IgD-negative memory B cell (primary cell): ENCODE data around the gene DSCAM. TPM values are rescaled to one million over a fixed set of nuclear protein-coding genes. Genes with fewer than 3 reads are reported as not detected.
"Not testable (repeated sequence)": the region's sequence is repeated elsewhere in the genome, so short reads cannot be mapped to it uniquely, and the experiment has no call there.

Experiments
- H3K27ac Mint-ChIP-seq, 3 donors: one replicate each; pipeline ENCODE4 v1.8.0; 2020 to 2022; ENCODE audit warnings: mild to moderate bottlenecking in 3 of 3, mixed read lengths in 3 of 3, moderate library complexity in 1 of 3
- H3K27me3 Mint-ChIP-seq: one replicate; pipeline ENCODE4 v1.8.0; 2021; ENCODE audit warnings: mixed read lengths
- H3K36me3 Mint-ChIP-seq: one replicate; pipeline ENCODE4 v1.8.0; 2020; ENCODE audit warnings: mild to moderate bottlenecking, mixed read lengths
- H3K4me1 Mint-ChIP-seq, 3 donors: one replicate each; pipeline ENCODE4 v1.8.0; 2020 to 2022; ENCODE audit warnings: mixed read lengths in 3 of 3, mild to moderate bottlenecking in 1 of 3
- H3K4me3 Mint-ChIP-seq, 4 donors: one replicate each; pipeline ENCODE4 v1.8.0; 2020 to 2022; ENCODE audit warnings: mild to moderate bottlenecking in 4 of 4, mixed read lengths in 4 of 4, moderate library complexity in 3 of 4
- H3K9me3 Mint-ChIP-seq, 3 donors: one replicate each; pipeline ENCODE4 v1.8.0; 2020 to 2021; ENCODE audit warnings: mixed read lengths in 3 of 3, mild to moderate bottlenecking in 1 of 3
- polyA plus RNA-seq: library from polyadenylated mRNA; unstranded; fragments of 300-500 nt; fragmentation: Illumina TruSeq; gene quantifications from one replicate; pipeline ENCODE4 v1.2.3, GENCODE V29; 2021

The DSCAM gene
- polyA plus RNA-seq, 1 donor from 2014 or later: not detected

DNA sequence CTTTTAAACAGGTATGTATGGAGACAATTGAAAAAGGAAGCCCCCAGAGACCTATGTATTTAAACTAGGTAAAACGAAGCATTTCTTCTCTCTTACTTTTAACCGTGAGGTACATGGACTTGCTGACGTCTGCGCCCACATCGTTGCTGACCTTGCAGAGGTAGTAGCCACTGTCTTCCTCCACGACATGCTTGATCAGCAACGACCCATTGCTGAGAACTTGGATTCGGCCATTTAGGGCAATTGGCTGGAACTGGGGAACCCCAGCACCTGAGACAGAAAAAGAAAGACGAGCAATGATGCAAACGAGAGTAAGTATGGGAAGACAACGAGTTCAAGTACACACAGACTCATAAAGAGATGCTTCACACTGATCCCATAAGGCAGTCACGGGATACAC is 571.0 kb downstream of the DSCAM start:
- H3K27me3 Mint-ChIP-seq: no peaks in the 10 kb centered on the region
- H3K9me3 Mint-ChIP-seq: peaks cover 0 to 4% (median 2%) of the 10 kb centered on the region in 3 donors
- peaks cover 0 to 2% (median 0%) of the 10 kb centered on the region in 3 donors for H3K4me1 Mint-ChIP-seq
- no peak overlapping the region for H3K27ac Mint-ChIP-seq
- no peaks in the 10 kb centered on the region for H3K36me3 Mint-ChIP-seq
- no peak overlapping the region for H3K4me3 Mint-ChIP-seq

DNA sequence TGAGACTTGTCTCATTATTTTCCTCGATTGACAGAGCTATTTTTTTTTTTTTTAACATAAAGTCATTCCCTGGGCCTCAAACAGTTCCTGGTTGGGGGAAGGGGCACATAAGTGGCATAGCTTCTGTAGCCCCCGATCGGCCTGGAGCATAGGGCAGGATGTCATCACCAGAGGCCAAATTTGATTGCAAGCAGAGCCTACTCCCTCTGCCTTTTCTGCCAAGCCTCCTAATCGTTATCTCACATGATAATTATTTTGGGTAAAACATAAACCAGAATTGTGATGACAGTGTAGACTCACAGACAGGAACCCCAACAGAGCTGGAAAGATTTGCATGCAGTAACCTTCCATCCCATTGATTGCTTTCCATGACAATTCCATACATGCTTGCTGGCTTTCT is 574.9 kb downstream of the DSCAM start:
- no peak overlapping the region for H3K27ac Mint-ChIP-seq
- peaks cover 0 to 4% (median 2%) of the 10 kb centered on the region in 3 donors for H3K9me3 Mint-ChIP-seq
- H3K4me1 Mint-ChIP-seq: peaks cover 0 to 2% (median 0%) of the 10 kb centered on the region in 3 donors

GRCh38 chr21:40271164-40271563 is 575.8 kb downstream of the DSCAM start:
- Mint-ChIP-seq H3K4me3 (no peak overlapping the region), H3K27me3 (no peaks in the 10 kb centered on the region), H3K27ac (no peak overlapping the region), H3K9me3 (peaks cover 0 to 6% (median 2%) of the 10 kb centered on the region in 3 donors), H3K4me1 (peaks cover 0 to 2% (median 0%) of the 10 kb centered on the region in 3 donors), H3K36me3 (no peaks in the 10 kb centered on the region)

More for the DNA sequence above, 574.9 kb downstream of the DSCAM start:
- Mint-ChIP-seq H3K27me3 (no peaks in the 10 kb centered on the region), H3K36me3 (no peaks in the 10 kb centered on the region), H3K4me3 (no peak overlapping the region)

DNA sequence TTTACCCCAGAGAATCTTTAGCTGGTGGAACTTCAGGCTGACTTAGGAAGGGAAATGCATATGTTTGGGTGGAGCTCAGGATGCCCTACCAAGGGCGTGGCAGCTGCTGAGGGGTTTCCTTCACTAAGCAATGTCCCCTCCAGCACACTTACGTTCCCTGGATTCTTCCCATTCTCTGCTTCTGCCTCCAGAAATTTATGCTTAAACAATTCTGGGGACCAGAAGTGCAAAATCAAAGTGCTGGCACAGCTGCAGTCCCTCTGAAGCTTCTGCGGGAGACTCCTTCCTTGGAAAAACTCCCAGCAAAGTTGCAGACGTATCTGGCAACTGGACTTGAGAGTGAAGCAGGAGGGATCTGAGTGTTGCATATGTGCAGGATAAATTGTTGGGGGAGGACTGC is 576.9 kb downstream of the DSCAM start:
- Mint-ChIP-seq H3K36me3 (no peaks in the 10 kb centered on the region), H3K4me3 (no peak overlapping the region), H3K4me1 (no peaks in the 10 kb centered on the region), H3K27me3 (no peaks in the 10 kb centered on the region), H3K9me3 (peaks cover 0 to 7% (median 2%) of the 10 kb centered on the region in 3 donors), H3K27ac (no peak overlapping the region)

- Mint-ChIP-seq H3K4me1 (no peaks in the 10 kb centered on the region), H3K36me3 (no peaks in the 10 kb centered on the region), H3K27me3 (no peaks in the 10 kb centered on the region), H3K9me3 (peaks cover 0 to 6% (median 2%) of the 10 kb centered on the region in 3 donors), H3K27ac (no peak overlapping the region), H3K4me3 (no peak overlapping the region)
Observed at GRCh38 chr21:40269239-40269638, 577.7 kb downstream of the DSCAM start.

DNA sequence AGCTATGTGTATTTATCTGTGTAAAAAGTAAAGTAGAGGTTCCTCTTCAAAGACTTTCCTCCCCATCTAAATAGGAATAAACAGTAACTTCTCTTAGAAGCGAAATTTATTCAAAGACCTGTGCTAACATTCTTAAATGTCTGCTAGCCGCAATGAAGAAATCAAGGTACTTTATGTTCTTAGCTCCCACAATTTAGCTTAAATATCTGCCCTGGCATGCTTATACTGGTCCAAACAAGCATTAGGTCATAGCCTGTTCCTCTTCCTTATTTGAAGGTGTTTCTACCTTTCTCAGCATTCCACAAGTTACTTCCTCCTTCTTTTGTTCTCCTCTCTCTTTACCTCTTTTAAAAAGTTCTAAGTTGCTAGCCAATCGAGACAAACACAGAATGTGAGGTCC is 588.5 kb downstream of the DSCAM start:
- not testable (repeated sequence) for H3K4me1 Mint-ChIP-seq, H3K4me3 Mint-ChIP-seq, H3K27me3 Mint-ChIP-seq, H3K36me3 Mint-ChIP-seq, H3K27ac Mint-ChIP-seq, H3K9me3 Mint-ChIP-seq

GRCh38 chr21:40257342-40257741 is 589.6 kb downstream of the DSCAM start:
- Mint-ChIP-seq H3K27me3 (no peaks in the 10 kb centered on the region), H3K9me3 (peaks cover 2 to 10% (median 9%) of the 10 kb centered on the region in 3 donors), H3K27ac (no peak overlapping the region), H3K4me1 (no peaks in the 10 kb centered on the region), H3K36me3 (no peaks in the 10 kb centered on the region), H3K4me3 (no peak overlapping the region)

GRCh38 chr21:40255518-40256444 is 591.2 kb downstream of the DSCAM start:
- Mint-ChIP-seq H3K4me1 (no peaks in the 10 kb centered on the region), H3K36me3 (no peaks in the 10 kb centered on the region), H3K27ac (no peak overlapping the region), H3K9me3 (peaks cover 2 to 17% (median 8%) of the 10 kb centered on the region in 3 donors), H3K27me3 (no peaks in the 10 kb centered on the region), H3K4me3 (no peak overlapping the region)

- no peak overlapping the region for H3K27ac Mint-ChIP-seq
- no peak overlapping the region for H3K4me3 Mint-ChIP-seq
- no peaks in the 10 kb centered on the region for H3K27me3 Mint-ChIP-seq
- H3K9me3 Mint-ChIP-seq: peaks cover 2 to 17% (median 8%) of the 10 kb centered on the region in 3 donors
- H3K36me3 Mint-ChIP-seq: no peaks in the 10 kb centered on the region
- H3K4me1 Mint-ChIP-seq: no peaks in the 10 kb centered on the region
Observed at GRCh38 chr21:40254540-40255465, 592.2 kb downstream of the DSCAM start.

DNA sequence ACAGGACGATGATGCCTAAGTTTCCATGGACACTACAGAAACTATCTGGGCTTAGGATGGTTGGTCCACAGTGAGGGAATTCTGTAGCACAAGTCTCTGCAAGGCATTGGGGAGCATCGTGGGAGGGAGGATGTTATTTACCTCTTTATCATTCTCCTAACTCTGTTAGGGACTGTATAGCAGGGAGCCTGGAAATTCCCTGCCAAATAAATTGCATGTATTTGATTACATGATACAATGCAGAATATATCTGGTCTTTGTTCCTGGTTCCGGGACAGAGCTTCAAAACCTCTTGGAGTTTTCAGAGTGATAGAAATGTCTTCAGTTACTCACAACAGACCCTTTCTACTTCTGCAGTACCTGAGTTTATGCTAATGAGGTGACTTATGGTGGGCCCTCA is 593.8 kb downstream of the DSCAM start:
- Mint-ChIP-seq H3K4me1 (no peaks in the 10 kb centered on the region), H3K27me3 (no peaks in the 10 kb centered on the region), H3K36me3 (no peaks in the 10 kb centered on the region), H3K9me3 (peaks cover 11 to 29% (median 12%) of the 10 kb centered on the region in 3 donors), H3K4me3 (no peak overlapping the region), H3K27ac (no peak overlapping the region)

GRCh38 chr21:40250514-40251294 is 596.3 kb downstream of the DSCAM start:
- H3K4me1 Mint-ChIP-seq: no peaks in the 10 kb centered on the region
- no peaks in the 10 kb centered on the region for H3K27me3 Mint-ChIP-seq
- H3K36me3 Mint-ChIP-seq: no peaks in the 10 kb centered on the region
- H3K27ac Mint-ChIP-seq: no peak overlapping the region
- peaks cover 12 to 34% (median 15%) of the 10 kb centered on the region in 3 donors for H3K9me3 Mint-ChIP-seq
- no peak overlapping the region for H3K4me3 Mint-ChIP-seq

- H3K4me3 Mint-ChIP-seq: no peak overlapping the region
- no peaks in the 10 kb centered on the region for H3K27me3 Mint-ChIP-seq
- H3K9me3 Mint-ChIP-seq: peaks cover 11 to 21% (median 14%) of the 10 kb centered on the region in 3 donors
- no peak overlapping the region for H3K27ac Mint-ChIP-seq
- H3K4me1 Mint-ChIP-seq: no peaks in the 10 kb centered on the region
- H3K36me3 Mint-ChIP-seq: peaks cover 2% of the 10 kb centered on the region
Observed at GRCh38 chr21:40244981-40245380, 602.0 kb downstream of the DSCAM start.

DNA sequence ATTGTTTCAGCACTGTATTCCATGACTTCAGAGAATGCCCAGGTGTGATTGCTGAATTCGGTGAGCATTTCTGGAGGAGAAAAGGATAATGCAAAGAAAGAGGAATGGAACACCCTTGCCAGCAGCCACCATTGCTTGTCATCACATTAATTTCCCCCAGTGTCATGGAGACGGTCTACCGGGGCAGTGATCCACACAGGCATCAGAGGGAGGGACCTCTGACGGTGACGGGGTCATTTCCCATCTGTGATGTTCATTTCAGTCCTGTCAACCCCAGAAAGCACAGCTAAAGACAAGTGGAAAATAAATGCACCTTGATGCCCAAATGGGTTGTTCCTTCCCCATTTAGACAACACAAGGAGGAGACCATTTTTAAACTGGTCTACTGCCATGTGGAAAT is 603.3 kb downstream of the DSCAM start:
- Mint-ChIP-seq H3K27me3 (no peaks in the 10 kb centered on the region), H3K4me1 (no peaks in the 10 kb centered on the region), H3K36me3 (peaks cover 2% of the 10 kb centered on the region), H3K9me3 (peaks cover 10 to 13% (median 11%) of the 10 kb centered on the region in 3 donors), H3K27ac (no peak overlapping the region), H3K4me3 (no peak overlapping the region)

DNA sequence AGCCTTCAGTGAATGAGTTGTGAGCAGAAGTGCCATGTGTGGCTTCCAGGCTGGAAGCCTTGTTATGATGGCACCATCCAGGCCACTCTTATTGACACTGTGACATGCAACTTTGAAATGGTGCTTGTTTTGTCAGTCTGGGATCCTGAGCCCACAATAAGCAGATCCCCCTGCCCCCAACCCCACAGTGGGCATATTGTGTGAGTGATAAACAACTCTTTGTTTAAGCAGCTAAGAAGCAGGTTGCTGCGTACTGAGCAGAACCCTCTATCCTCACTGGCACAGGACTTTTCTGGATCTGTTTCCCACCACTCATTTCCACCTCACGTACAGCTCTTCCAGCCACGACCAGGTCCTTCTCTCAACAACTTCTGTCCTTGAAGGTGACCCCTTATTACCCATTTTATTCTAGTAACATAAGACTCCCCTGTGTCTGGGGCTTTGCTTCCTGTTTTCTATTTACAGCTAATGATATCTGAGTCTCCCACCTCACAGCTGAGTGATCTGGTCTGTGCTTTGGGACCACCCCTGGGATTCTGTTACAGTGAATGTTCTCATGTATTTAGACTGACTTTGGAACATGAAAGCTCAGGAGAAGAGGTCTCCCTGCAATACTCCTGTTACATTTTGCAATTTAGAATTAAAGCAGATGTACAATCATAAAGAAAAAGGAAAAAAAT is 604.2 kb downstream of the DSCAM start:
- Mint-ChIP-seq H3K27me3 (no peaks in the 10 kb centered on the region), H3K27ac (no peak overlapping the region), H3K36me3 (peaks cover 2% of the 10 kb centered on the region), H3K9me3 (peaks cover 4 to 7% (median 5%) of the 10 kb centered on the region in 3 donors), H3K4me3 (no peak overlapping the region), H3K4me1 (no peaks in the 10 kb centered on the region)
